ENCODE measurements around the gene MINDY1. TPM values are rescaled to one million over a fixed set of nuclear protein-coding genes. Genes with fewer than 3 reads are reported as not detected.

The MINDY1 gene, protein sequence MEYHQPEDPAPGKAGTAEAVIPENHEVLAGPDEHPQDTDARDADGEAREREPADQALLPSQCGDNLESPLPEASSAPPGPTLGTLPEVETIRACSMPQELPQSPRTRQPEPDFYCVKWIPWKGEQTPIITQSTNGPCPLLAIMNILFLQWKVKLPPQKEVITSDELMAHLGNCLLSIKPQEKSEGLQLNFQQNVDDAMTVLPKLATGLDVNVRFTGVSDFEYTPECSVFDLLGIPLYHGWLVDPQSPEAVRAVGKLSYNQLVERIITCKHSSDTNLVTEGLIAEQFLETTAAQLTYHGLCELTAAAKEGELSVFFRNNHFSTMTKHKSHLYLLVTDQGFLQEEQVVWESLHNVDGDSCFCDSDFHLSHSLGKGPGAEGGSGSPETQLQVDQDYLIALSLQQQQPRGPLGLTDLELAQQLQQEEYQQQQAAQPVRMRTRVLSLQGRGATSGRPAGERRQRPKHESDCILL
- total RNA-seq (ENCODE audit: unreplicated experiment), result 11.2 TPM
- long read RNA-seq, partial matches to known transcripts, result 0 of 1 reads
- long read RNA-seq, other reads (novel, unspliced or antisense), result 1 of 1 reads

GRCh38 chr1:151006327-151007052, at the start of gene MINDY1:
MINDY1 (minus strand) TSS chr1:151006902; CDS start chr1:151002617, 4,285 bp downstream.
- DNase-seq (ENCODE audit: low spot score), result peak; percentile 57
- H3K4me1 Mint-ChIP-seq (ENCODE audit: unreplicated experiment), result peaks cover 49% of the 10 kb centered on the region
- H3K36me3 Mint-ChIP-seq (ENCODE audit: low read depth, unreplicated experiment), result peaks cover 12% of the 10 kb centered on the region
- TF ChIP-seq, protein P1, sequence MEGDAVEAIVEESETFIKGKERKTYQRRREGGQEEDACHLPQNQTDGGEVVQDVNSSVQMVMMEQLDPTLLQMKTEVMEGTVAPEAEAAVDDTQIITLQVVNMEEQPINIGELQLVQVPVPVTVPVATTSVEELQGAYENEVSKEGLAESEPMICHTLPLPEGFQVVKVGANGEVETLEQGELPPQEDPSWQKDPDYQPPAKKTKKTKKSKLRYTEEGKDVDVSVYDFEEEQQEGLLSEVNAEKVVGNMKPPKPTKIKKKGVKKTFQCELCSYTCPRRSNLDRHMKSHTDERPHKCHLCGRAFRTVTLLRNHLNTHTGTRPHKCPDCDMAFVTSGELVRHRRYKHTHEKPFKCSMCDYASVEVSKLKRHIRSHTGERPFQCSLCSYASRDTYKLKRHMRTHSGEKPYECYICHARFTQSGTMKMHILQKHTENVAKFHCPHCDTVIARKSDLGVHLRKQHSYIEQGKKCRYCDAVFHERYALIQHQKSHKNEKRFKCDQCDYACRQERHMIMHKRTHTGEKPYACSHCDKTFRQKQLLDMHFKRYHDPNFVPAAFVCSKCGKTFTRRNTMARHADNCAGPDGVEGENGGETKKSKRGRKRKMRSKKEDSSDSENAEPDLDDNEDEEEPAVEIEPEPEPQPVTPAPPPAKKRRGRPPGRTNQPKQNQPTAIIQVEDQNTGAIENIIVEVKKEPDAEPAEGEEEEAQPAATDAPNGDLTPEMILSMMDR (IDR thresholded peaks at IDR 0.05; ENCODE audit: unreplicated experiment), result no peak
- H3K27ac Mint-ChIP-seq (ENCODE audit: unreplicated experiment), result peak within 1 kb of the TSS; percentile 98
- H3K27me3 Mint-ChIP-seq (ENCODE audit: unreplicated experiment), result peaks cover 9% of the 10 kb centered on the region
- peak within 1 kb of the TSS; percentile 90 for H3K4me3 Mint-ChIP-seq (ENCODE audit: unreplicated experiment)
- H3K9me3 Mint-ChIP-seq (ENCODE audit: unreplicated experiment), result no peaks in the 10 kb centered on the region

DNA sequence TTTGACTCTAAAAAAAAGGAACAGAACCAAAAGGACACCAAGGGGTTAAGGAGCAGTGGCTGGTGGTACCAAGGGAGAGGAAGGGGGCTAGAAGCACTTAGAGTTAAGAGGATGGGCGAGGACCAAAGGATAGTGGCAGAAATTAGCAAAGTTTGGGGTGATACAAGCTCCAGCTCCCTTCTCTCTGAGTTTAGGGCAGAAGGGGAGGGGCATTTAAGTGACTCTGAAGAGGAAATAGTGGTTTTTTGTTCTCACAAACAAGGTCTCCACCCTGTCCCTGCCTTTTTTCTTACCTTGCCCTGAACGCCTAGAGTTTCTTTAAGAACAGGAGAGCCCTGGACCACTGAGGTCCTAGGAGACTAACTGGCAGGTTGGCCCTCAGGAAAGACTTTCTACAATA, 49.4 kb upstream of the MINDY1 start:
- no peak for DNase-seq (ENCODE audit: low spot score)
- H3K27ac Mint-ChIP-seq (ENCODE audit: unreplicated experiment), result peak overlapping the region; percentile 88
- peak overlapping the region; percentile 98 for H3K4me3 Mint-ChIP-seq (ENCODE audit: unreplicated experiment)
- TF ChIP-seq, protein P1 (IDR thresholded peaks at IDR 0.05; ENCODE audit: unreplicated experiment), result no peak
- H3K4me1 Mint-ChIP-seq (ENCODE audit: unreplicated experiment), result peaks cover 48% of the 10 kb centered on the region
- no peaks in the 10 kb centered on the region for H3K9me3 Mint-ChIP-seq (ENCODE audit: unreplicated experiment)
- peaks cover 10% of the 10 kb centered on the region for H3K27me3 Mint-ChIP-seq (ENCODE audit: unreplicated experiment)
- H3K36me3 Mint-ChIP-seq (ENCODE audit: low read depth, unreplicated experiment), result peaks cover 47% of the 10 kb centered on the region

- no peak for DNase-seq (ENCODE audit: low spot score)
- Mint-ChIP-seq H3K36me3 (ENCODE audit: low read depth, unreplicated experiment) (peaks cover 45% of the 10 kb centered on the region), H3K4me1 (ENCODE audit: unreplicated experiment) (peaks cover 42% of the 10 kb centered on the region), H3K9me3 (ENCODE audit: unreplicated experiment) (no peaks in the 10 kb centered on the region), H3K27ac (ENCODE audit: unreplicated experiment) (peak overlapping the region; percentile 78), H3K27me3 (ENCODE audit: unreplicated experiment) (peaks cover 8% of the 10 kb centered on the region), H3K4me3 (ENCODE audit: unreplicated experiment) (peak overlapping the region; percentile 72)
- TF ChIP-seq, protein P1 (IDR thresholded peaks at IDR 0.05; ENCODE audit: unreplicated experiment), result no peak
These were observed 48.9 kb upstream of the MINDY1 start for GRCh38 chr1:151055581-151055980.

DNA sequence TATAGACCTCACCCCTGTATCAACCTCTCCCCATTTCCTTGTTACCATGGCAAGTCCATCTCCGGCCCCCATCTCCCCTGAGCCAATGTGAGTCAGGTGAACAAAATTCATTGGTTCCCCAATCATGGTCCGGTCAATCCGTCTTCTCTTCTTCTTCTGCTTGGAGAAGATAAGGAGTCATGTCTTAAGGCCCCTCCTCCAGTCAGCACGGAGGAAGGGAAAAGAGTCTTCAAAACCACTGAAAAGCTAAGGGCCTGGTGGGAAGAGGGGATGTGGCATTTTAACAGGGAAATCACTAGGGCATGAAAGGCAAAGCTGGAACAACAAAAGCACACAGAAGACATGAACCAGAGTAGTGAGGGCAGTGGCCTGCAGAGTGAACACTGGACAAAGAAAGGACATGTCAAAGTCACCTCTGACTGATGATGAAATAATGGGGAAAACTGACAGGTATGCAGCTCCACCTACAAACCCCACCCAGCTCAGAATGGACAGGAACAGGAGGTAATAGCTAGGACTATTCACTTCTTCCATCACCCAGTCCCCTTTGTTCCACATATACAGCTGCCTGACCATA, 48.4 kb upstream of the MINDY1 start:
- H3K27me3 Mint-ChIP-seq (ENCODE audit: unreplicated experiment), result peaks cover 8% of the 10 kb centered on the region
- H3K9me3 Mint-ChIP-seq (ENCODE audit: unreplicated experiment), result no peaks in the 10 kb centered on the region
- H3K4me1 Mint-ChIP-seq (ENCODE audit: unreplicated experiment), result peaks cover 39% of the 10 kb centered on the region
- H3K27ac Mint-ChIP-seq (ENCODE audit: unreplicated experiment), result peak overlapping the region; percentile 70
- DNase-seq (ENCODE audit: low spot score), result no peak
- H3K4me3 Mint-ChIP-seq (ENCODE audit: unreplicated experiment), result peak overlapping the region; percentile 28
- peaks cover 43% of the 10 kb centered on the region for H3K36me3 Mint-ChIP-seq (ENCODE audit: low read depth, unreplicated experiment)
- TF ChIP-seq, protein P1 (IDR thresholded peaks at IDR 0.05; ENCODE audit: unreplicated experiment), result no peak

Data from endothelial cell (in vitro differentiated cells).